Parathyroid adenoma (tissue), 2 donors: ENCODE results near the gene CWC27.

Source experiments
- H2AFZ ChIP-seq: fragments of 300-600 bp; sonication (generic); one replicate; pipeline ENCODE4 v1.7.0; 2017; ENCODE audit warnings: antibody characterized with exemption, mild to moderate bottlenecking
- H3K27ac ChIP-seq: fragments of 300-600 bp; sonication (generic); one replicate; pipeline ENCODE4 v1.7.0; 2017
- H3K27me3 ChIP-seq: fragments of 300-600 bp; sonication (generic); one replicate; pipeline ENCODE4 v1.7.0; 2017; ENCODE audit warnings: low read length; ENCODE audit not compliant: control insufficient read depth, insufficient read depth
- H3K36me3 ChIP-seq: fragments of 300-600 bp; sonication (generic); one replicate; pipeline ENCODE4 v1.7.0; 2017; ENCODE audit warnings: low read length; ENCODE audit not compliant: control insufficient read depth, insufficient read depth
- H3K4me1 ChIP-seq: fragments of 300-600 bp; sonication (generic); one replicate; pipeline ENCODE4 v1.7.0; 2017; ENCODE audit warnings: control low read depth
- H3K4me2 ChIP-seq: fragments of 300-600 bp; sonication (generic); one replicate; pipeline ENCODE4 v1.7.0; 2017; ENCODE audit warnings: low read length
- H3K4me3 ChIP-seq: fragments of 300-600 bp; sonication (generic); one replicate; pipeline ENCODE4 v1.7.0; 2017; ENCODE audit warnings: low read depth, low read length
- H3K79me2 ChIP-seq: fragments of 300-600 bp; sonication (generic); one replicate; pipeline ENCODE4 v1.7.0; 2017; ENCODE audit warnings: control low read depth
- H3K9ac ChIP-seq: fragments of 300-600 bp; sonication (generic); one replicate; pipeline ENCODE4 v1.7.0; 2017; ENCODE audit warnings: mild to moderate bottlenecking
- H3K9me3 ChIP-seq: fragments of 300-600 bp; sonication (generic); one replicate; pipeline ENCODE4 v1.7.0; 2017; ENCODE audit warnings: low read length; ENCODE audit not compliant: control insufficient read depth
- CTCF ChIP-seq: fragments of 300-600 bp; sonication (generic); IDR thresholded peaks from one replicate; pipeline ENCODE4 v1.7.0; 2017; ENCODE audit warnings: antibody characterized with exemption, mild to moderate bottlenecking
- donor health status: primary hyperparathyroidism.

Gene CWC27

GRCh38 chr5:64742821-64743220 is 25.9 kb upstream of the CWC27 start:
- H3K9ac ChIP-seq, result no peak overlapping the region
- no peaks in the 10 kb centered on the region for H3K27me3 ChIP-seq
- no peak overlapping the region for H3K4me3 ChIP-seq
- peaks cover 2% of the 10 kb centered on the region for H3K79me2 ChIP-seq
- no peaks in the 10 kb centered on the region for H3K9me3 ChIP-seq
- H3K4me1 ChIP-seq, result no peaks in the 10 kb centered on the region
- H2AFZ ChIP-seq, result no peak overlapping the region
- H3K27ac ChIP-seq, result no peak overlapping the region
- TF ChIP-seq CTCF, result no peak
- H3K4me2 ChIP-seq, result no peak overlapping the region
- H3K36me3 ChIP-seq, result no peaks in the 10 kb centered on the region

- Histone ChIP-seq H2AFZ (no peak overlapping the region), H3K4me3 (no peak overlapping the region), H3K27ac (no peak overlapping the region), H3K36me3 (no peaks in the 10 kb centered on the region), H3K4me1 (no peaks in the 10 kb centered on the region), H3K9ac (no peak overlapping the region), H3K4me2 (no peak overlapping the region), H3K27me3 (no peaks in the 10 kb centered on the region), H3K9me3 (no peaks in the 10 kb centered on the region), H3K79me2 (peaks cover 2% of the 10 kb centered on the region)
- TF ChIP-seq CTCF, result no peak
These were observed 23.8 kb upstream of the CWC27 start for GRCh38 chr5:64744914-64745313.

- Histone ChIP-seq H3K36me3 (no peaks in the 10 kb centered on the region), H3K4me2 (no peak overlapping the region), H3K4me3 (no peak overlapping the region), H3K9me3 (no peaks in the 10 kb centered on the region), H3K4me1 (no peaks in the 10 kb centered on the region), H2AFZ (no peak overlapping the region), H3K9ac (no peak overlapping the region), H3K27me3 (no peaks in the 10 kb centered on the region), H3K27ac (no peak overlapping the region), H3K79me2 (no peaks in the 10 kb centered on the region)
- TF ChIP-seq CTCF, result no peak
These were observed 22.3 kb upstream of the CWC27 start for GRCh38 chr5:64746446-64746845.

GRCh38 chr5:64749385-64749784 is 19.3 kb upstream of the CWC27 start:
- Histone ChIP-seq H3K27ac (no peak overlapping the region), H3K27me3 (no peaks in the 10 kb centered on the region), H3K4me1 (no peaks in the 10 kb centered on the region), H2AFZ (no peak overlapping the region), H3K4me3 (no peak overlapping the region), H3K9me3 (no peaks in the 10 kb centered on the region), H3K79me2 (no peaks in the 10 kb centered on the region), H3K4me2 (no peak overlapping the region), H3K36me3 (no peaks in the 10 kb centered on the region), H3K9ac (no peak overlapping the region)
- TF ChIP-seq CTCF, result no peak

- H2AFZ ChIP-seq, result no peak overlapping the region
- H3K79me2 ChIP-seq, result peaks cover 10% of the 10 kb centered on the region
- H3K4me2 ChIP-seq, result no peak overlapping the region
- no peaks in the 10 kb centered on the region for H3K4me1 ChIP-seq
- no peak for TF ChIP-seq CTCF
- no peaks in the 10 kb centered on the region for H3K9me3 ChIP-seq
- no peak overlapping the region for H3K4me3 ChIP-seq
- H3K36me3 ChIP-seq, result no peaks in the 10 kb centered on the region
- H3K9ac ChIP-seq, result no peak overlapping the region
- H3K27ac ChIP-seq, result no peak overlapping the region
- no peaks in the 10 kb centered on the region for H3K27me3 ChIP-seq
These were observed 14.7 kb upstream of the CWC27 start for GRCh38 chr5:64754066-64754465.
